ENCODE data around the gene VPS50.

GRCh38 chr7:93307131-93307660, 75.0 kb downstream of the VPS50 start:
- TF ChIP-seq CTCF (IDR thresholded peaks at IDR 0.05) (no peak), POLR2A (IDR thresholded peaks at IDR 0.05) (no peak), POLR2AphosphoS5 (IDR thresholded peaks at IDR 0.05) (no peak)
